HEK293 (cell line): ENCODE measurements around the gene ACSM6.
A peak's percentile ranks its signal among the peaks of the same experiment; 100 is the strongest.

Source experiments
- FEZF1 ChIP-seq: fragments of 450-650 bp; formaldehyde crosslinking; IDR thresholded peaks from 2 replicates; pipeline ENCODE4 v1.5.1; 2016; ENCODE audit warnings: missing biosample characterization, missing genetic modification characterization
- IKZF3 ChIP-seq: fragments of 450-650 bp; IDR thresholded peaks from 2 replicates; pipeline ENCODE4 v1.5.0; 2018; ENCODE audit warnings: missing biosample characterization, mild to moderate bottlenecking, missing genetic modification characterization, moderate library complexity
- OVOL3 ChIP-seq: fragments of 450-650 bp; formaldehyde crosslinking; IDR thresholded peaks from 2 replicates; pipeline ENCODE4 v1.5.1; 2016; ENCODE audit warnings: missing biosample characterization, missing genetic modification characterization
- ZBTB11 ChIP-seq: fragments of 450-650 bp; formaldehyde crosslinking; conservative IDR thresholded peaks from 2 replicates; pipeline ENCODE4 v1.5.1; 2016; ENCODE audit warnings: low read depth, missing biosample characterization, missing genetic modification characterization
- ZBTB49 ChIP-seq: fragments of 450-650 bp; formaldehyde crosslinking; IDR thresholded peaks from 2 replicates; pipeline ENCODE4 v1.5.1; 2016; ENCODE audit warnings: missing biosample characterization, missing genetic modification characterization, low read depth
- ZBTB6 ChIP-seq: fragments of 450-650 bp; formaldehyde crosslinking; IDR thresholded peaks from 2 replicates; pipeline ENCODE4 v1.5.1; 2017; ENCODE audit warnings: missing biosample characterization, missing genetic modification characterization
- ZBTB7A ChIP-seq: fragments of 450-650 bp; formaldehyde crosslinking; IDR thresholded peaks from 2 replicates; pipeline ENCODE4 v1.5.1; 2016; ENCODE audit warnings: low read depth, missing biosample characterization, missing genetic modification characterization
- ZFHX2 ChIP-seq: fragments of 450-650 bp; formaldehyde crosslinking; conservative IDR thresholded peaks from 2 replicates; pipeline ENCODE4 v1.5.1; 2016; ENCODE audit warnings: missing biosample characterization, missing genetic modification characterization
- ZNF169 ChIP-seq: fragments of 450-650 bp; formaldehyde crosslinking; IDR thresholded peaks from 2 replicates; pipeline ENCODE4 v1.5.1; 2016; ENCODE audit warnings: missing biosample characterization, missing genetic modification characterization
- ZNF23 ChIP-seq: fragments of 450-650 bp; formaldehyde crosslinking; IDR thresholded peaks from 2 replicates; pipeline ENCODE4 v1.5.1; 2016; ENCODE audit warnings: missing biosample characterization, missing genetic modification characterization, borderline replicate concordance
- ZNF239 ChIP-seq: fragments of 450-650 bp; formaldehyde crosslinking; IDR thresholded peaks from 2 replicates; pipeline ENCODE4 v1.5.1; 2016; ENCODE audit warnings: missing biosample characterization, missing genetic modification characterization
- ZNF24 ChIP-seq: fragments of 450-650 bp; formaldehyde crosslinking; IDR thresholded peaks from 2 replicates; pipeline ENCODE4 v1.5.1; 2016; ENCODE audit warnings: missing biosample characterization, missing genetic modification characterization
- ZNF280C ChIP-seq: fragments of 450-650 bp; formaldehyde crosslinking; IDR thresholded peaks from 2 replicates; pipeline ENCODE4 v1.5.1; 2016; ENCODE audit warnings: missing biosample characterization, missing genetic modification characterization
- ZNF311 ChIP-seq: fragments of 450-650 bp; formaldehyde crosslinking; IDR thresholded peaks from 2 replicates; pipeline ENCODE4 v1.5.1; 2017; ENCODE audit warnings: missing biosample characterization, missing genetic modification characterization, borderline replicate concordance
- ZNF335 ChIP-seq: fragments of 450-650 bp; formaldehyde crosslinking; conservative IDR thresholded peaks from 2 replicates; pipeline ENCODE4 v1.5.1; 2016; ENCODE audit warnings: missing biosample characterization, missing genetic modification characterization
- ZNF366 ChIP-seq: fragments of 450-650 bp; formaldehyde crosslinking; conservative IDR thresholded peaks from 2 replicates; pipeline ENCODE4 v1.5.1; 2016; ENCODE audit warnings: missing biosample characterization, missing genetic modification characterization
- ZNF426 ChIP-seq: fragments of 450-650 bp; formaldehyde crosslinking; IDR thresholded peaks from 2 replicates; pipeline ENCODE4 v1.5.1; 2017; ENCODE audit warnings: missing biosample characterization, missing genetic modification characterization, mild to moderate bottlenecking, inconsistent platforms, moderate library complexity
- ZNF449 ChIP-seq: fragments of 450-650 bp; formaldehyde crosslinking; IDR thresholded peaks from 2 replicates; pipeline ENCODE4 v1.5.1; 2017; ENCODE audit warnings: missing biosample characterization, mild to moderate bottlenecking, missing genetic modification characterization, moderate library complexity
- ZNF488 ChIP-seq: fragments of 450-650 bp; formaldehyde crosslinking; IDR thresholded peaks from 2 replicates; pipeline ENCODE4 v1.5.1; 2016; ENCODE audit warnings: missing biosample characterization, missing genetic modification characterization
- ZNF514 ChIP-seq: fragments of 450-650 bp; formaldehyde crosslinking; IDR thresholded peaks from 2 replicates; pipeline ENCODE4 v1.5.1; 2016; ENCODE audit warnings: missing biosample characterization, missing genetic modification characterization
- ZNF560 ChIP-seq: fragments of 450-650 bp; formaldehyde crosslinking; IDR thresholded peaks from 2 replicates; pipeline ENCODE4 v1.5.1; 2017; ENCODE audit warnings: missing biosample characterization, missing genetic modification characterization, borderline replicate concordance
- ZNF571 ChIP-seq: fragments of 450-650 bp; formaldehyde crosslinking; IDR thresholded peaks from 2 replicates; pipeline ENCODE4 v1.5.0; 2017; ENCODE audit warnings: missing biosample characterization, missing genetic modification characterization
- ZNF660 ChIP-seq: fragments of 450-650 bp; IDR thresholded peaks from 2 replicates; pipeline ENCODE4 v1.5.1; 2018; ENCODE audit warnings: missing biosample characterization, mild to moderate bottlenecking, missing genetic modification characterization
- ZNF776 ChIP-seq: fragments of 450-650 bp; formaldehyde crosslinking; IDR thresholded peaks from 2 replicates; pipeline ENCODE4 v1.5.0; 2017; ENCODE audit warnings: missing biosample characterization, missing genetic modification characterization, borderline replicate concordance
- ZNF791 ChIP-seq: fragments of 450-650 bp; formaldehyde crosslinking; IDR thresholded peaks from 2 replicates; pipeline ENCODE4 v1.5.1; 2016; ENCODE audit warnings: missing biosample characterization, missing genetic modification characterization
- ZSCAN18 ChIP-seq: fragments of 450-650 bp; formaldehyde crosslinking; IDR thresholded peaks from 2 replicates; pipeline ENCODE4 v1.5.1; 2016; ENCODE audit warnings: missing biosample characterization, missing genetic modification characterization

Gene ACSM6

GRCh38 chr10:95266674-95267095 is 72.6 kb downstream of the ACSM6 start (continued):
- TF ChIP-seq ZBTB6 (tag by site-specific recombination) = no peak
- TF ChIP-seq ZNF660 (tag by site-specific recombination) = peak; percentile 46; the same call in 1 of the 2 replicates
- TF ChIP-seq ZNF366 (tag by site-specific recombination) = peak; percentile 77
- TF ChIP-seq ZNF280C = no peak
- TF ChIP-seq ZNF560 (tag by site-specific recombination) = no peak
- no peak for TF ChIP-seq ZNF311 (tag by site-specific recombination)
- TF ChIP-seq ZSCAN18 (tag by site-specific recombination) = no peak
- no peak for TF ChIP-seq ZNF169 (tag by site-specific recombination)
- no peak for TF ChIP-seq FEZF1 (tag by site-specific recombination)
- no peak for TF ChIP-seq ZNF791 (tag by site-specific recombination)
- TF ChIP-seq ZNF239 (tag by site-specific recombination) = no peak
- TF ChIP-seq ZNF449 = peak; percentile 83
- TF ChIP-seq ZNF776 (tag by site-specific recombination) = no peak
- TF ChIP-seq ZNF426 (tag by site-specific recombination) = no peak
- no peak for TF ChIP-seq ZNF514 (tag by site-specific recombination)
- TF ChIP-seq ZNF335 (tag by site-specific recombination) = peak; percentile 96
- TF ChIP-seq OVOL3 (tag by site-specific recombination) = no peak
- TF ChIP-seq IKZF3 (tag by site-specific recombination) = peak; percentile 59; the same call in 1 of the 2 replicates
- no peak for TF ChIP-seq ZNF488 (tag by site-specific recombination)
- TF ChIP-seq ZBTB11 = no peak
- no peak for TF ChIP-seq ZNF23 (tag by site-specific recombination)
- no peak for TF ChIP-seq ZBTB49 (tag by site-specific recombination)
- no peak for TF ChIP-seq ZFHX2 (tag by site-specific recombination)
- no peak for TF ChIP-seq ZBTB7A (tag by site-specific recombination)
- no peak for TF ChIP-seq ZNF571 (tag by site-specific recombination)
- TF ChIP-seq ZNF24 (tag by site-specific recombination) = no peak
